NCI-H526 treated with DMSO at 0.1 percent for 48 hours (cell line): ENCODE results near the gene IL17B.

Experiments
- DNase-seq: peaks from one replicate; lab custom pipeline; 2025; lab: John Stamatoyannopoulos, UW

IL17B gene

DNA sequence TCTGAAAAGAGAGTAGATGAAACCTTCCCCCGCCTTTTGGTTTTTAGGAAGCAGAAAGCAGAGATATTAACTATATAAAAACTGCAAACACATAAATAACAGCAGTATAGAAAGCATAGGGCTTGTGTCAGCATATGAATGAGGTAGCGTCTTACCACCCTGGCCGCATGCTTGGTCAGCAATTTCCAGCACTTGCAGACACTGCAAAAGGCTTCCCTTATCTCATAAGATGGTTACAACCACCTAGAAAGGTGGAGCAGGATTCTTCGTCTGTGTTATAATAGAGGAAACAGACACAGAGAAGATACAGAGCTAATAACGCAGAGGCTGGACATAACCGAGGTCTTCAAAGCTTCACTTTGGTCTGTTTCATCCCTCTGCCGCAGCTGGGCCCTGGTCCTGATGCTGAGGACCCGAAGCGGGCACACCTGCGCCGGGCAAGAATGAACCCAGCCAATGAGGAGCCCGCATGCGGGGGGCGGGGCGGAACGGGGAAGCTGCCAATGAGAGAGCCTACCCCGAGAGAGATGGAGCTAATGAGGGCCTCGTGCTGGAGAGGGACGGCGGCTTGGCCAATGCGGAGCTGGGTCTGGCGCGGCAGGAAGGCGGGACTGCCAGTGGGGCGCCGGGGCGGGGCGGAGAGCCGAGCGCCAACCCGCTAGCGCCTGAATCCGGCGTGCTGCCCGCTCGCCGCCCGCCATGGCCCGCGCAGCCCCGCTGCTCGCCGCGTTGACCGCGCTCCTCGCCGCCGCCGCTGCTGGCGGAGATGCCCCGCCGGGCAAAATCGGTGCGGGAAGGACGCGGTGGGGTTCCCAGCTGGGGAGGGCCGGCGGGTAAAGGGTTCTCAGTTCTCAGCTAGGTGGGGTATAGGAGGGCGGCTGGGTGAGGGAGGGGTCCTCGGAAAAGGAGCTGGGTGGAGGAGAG lies 21.5 kb downstream of the IL17B start, which contains the start of gene PCYOX1L:
PCYOX1L (plus strand) TSS at position 677 of the 924 bp plus-strand sequence; CDS start at position 700, 23 bp downstream.
- DNase-seq, result peak; percentile 94

- no peak for DNase-seq
These were observed 22.7 kb downstream of the IL17B start for GRCh38 chr5:149356391-149356790.

- DNase-seq, result no peak
These were observed 23.4 kb downstream of the IL17B start for GRCh38 chr5:149355688-149356087.

DNA sequence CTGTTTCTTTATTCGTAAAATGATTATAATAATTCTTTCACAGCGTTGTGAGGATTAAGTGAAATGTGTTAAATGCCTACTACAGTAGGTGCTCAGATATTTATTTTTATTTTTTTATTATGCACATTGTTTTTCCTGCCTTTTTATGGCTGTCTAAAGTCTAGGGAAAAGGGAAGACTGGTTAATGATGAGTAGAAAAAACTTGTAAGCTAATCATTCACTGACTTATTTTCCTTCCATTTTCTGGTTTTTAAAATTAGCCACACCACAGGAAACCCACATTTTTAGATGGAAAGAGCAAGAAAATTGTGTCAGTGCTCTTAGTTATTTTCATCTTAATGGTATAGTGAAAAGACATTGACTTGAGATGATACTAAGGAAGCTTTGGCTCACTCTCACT lies 25.2 kb downstream of the IL17B start:
- no peak for DNase-seq

- no peak for DNase-seq
These were observed 26.9 kb downstream of the IL17B start for GRCh38 chr5:149352169-149352568.

DNA sequence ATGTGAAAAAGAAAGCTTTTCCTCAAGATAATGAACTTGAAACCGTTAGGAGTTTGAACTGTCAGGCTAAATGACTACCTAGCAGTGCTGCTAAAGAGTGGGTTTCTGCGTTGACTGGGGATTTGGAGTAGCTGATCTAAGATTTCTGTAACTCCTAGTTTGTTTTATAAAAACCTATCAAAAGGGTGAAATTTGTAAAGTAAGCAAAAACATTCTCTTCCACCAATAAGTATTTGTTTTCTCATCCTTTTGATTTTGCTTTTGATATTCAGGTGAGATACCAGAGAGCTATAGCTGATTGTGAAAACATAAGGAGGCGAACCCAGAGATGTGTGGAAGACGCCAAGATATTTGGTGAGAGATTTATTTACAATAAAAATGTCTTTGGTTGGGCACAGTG lies 29.7 kb downstream of the IL17B start:
- no peak for DNase-seq

- DNase-seq, result no peak
These were observed 30.6 kb downstream of the IL17B start for GRCh38 chr5:149348518-149348917.

DNA sequence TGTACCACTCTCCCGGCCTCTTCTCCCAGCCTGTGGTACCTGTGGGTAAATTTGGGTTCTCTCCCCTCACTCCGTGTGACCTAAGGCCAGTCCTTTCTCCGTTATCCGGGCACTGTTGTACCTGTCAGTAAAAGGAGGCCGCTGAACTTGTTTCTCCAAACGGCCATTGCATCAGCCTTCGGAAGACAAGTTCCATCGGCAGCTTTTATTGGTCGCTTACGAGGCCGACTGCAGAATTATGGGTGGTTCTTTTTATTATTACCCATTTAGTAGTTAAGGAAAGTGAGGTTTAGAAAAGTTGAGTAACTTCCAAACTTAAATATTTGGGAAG lies 33.2 kb downstream of the IL17B start:
- no peak for DNase-seq

DNA sequence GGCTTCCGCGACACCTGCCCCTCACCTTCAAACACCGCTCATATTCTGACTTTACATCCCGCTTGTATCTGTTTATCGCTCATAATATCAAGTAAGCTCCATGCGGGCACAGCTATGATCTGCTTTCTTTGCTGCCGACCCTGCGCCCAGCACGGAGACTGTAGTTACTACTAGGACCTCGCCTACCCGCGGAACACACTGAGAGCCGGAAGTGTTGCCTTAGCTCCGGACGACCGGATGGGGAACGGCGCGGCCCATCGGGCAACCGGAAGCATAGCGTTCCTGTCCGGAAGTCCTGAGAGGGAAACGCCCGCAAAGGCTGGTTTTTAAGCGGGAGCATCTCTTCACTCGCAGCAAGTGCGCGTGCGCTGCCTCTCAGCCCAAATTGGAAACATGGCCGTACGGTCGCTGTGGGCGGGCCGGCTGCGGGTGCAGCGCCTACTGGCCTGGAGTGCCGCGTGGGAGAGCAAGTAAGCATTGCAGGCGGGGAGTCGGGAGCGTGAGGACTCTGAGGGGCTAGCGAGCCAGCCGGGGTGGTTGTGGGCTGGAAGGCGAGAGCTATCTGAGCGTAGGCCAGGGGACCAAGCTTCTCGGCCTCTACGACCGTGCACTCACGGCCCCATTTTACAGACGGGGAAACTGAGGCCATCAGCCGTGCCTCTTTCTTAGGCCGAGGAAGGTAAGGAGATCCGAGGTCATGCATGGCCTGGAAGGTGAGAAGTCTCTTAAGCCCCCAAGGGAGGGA lies 33.8 kb downstream of the IL17B start, which contains the start of gene GRPEL2:
GRPEL2 (plus strand) TSS at position 353 of the 745 bp plus-strand sequence; CDS start at position 394, 41 bp downstream.
- peak; percentile 91 for DNase-seq

- DNase-seq, result no peak
These were observed 34.9 kb downstream of the IL17B start for GRCh38 chr5:149344151-149344550.

DNA sequence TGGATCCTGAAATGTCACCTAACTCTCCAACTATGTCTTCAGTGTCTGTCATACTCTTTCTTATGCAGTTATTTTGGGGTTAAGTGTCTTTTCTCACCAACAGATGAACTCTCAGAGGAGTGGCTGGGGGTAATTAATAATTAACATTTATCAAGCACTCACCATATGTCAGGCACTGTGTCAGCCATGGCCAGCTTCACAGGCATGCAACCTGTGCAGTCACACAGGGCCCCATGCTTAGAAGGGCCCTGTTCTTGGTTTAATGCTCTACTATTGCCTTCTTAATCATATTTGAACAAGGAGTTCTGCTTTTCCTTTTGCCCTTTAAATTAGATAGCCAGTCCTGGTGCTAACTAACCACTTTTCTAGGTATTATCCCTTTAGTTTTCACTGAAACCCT lies 37.2 kb downstream of the IL17B start:
- DNase-seq, result no peak

GRCh38 chr5:149340920-149341319 lies 38.2 kb downstream of the IL17B start:
- DNase-seq, result no peak

GRCh38 chr5:149338364-149338763 lies 40.7 kb downstream of the IL17B start:
- no peak for DNase-seq

- DNase-seq, result peak; percentile 42
These were observed 41.4 kb downstream of the IL17B start for GRCh38 chr5:149337736-149338135.

DNA sequence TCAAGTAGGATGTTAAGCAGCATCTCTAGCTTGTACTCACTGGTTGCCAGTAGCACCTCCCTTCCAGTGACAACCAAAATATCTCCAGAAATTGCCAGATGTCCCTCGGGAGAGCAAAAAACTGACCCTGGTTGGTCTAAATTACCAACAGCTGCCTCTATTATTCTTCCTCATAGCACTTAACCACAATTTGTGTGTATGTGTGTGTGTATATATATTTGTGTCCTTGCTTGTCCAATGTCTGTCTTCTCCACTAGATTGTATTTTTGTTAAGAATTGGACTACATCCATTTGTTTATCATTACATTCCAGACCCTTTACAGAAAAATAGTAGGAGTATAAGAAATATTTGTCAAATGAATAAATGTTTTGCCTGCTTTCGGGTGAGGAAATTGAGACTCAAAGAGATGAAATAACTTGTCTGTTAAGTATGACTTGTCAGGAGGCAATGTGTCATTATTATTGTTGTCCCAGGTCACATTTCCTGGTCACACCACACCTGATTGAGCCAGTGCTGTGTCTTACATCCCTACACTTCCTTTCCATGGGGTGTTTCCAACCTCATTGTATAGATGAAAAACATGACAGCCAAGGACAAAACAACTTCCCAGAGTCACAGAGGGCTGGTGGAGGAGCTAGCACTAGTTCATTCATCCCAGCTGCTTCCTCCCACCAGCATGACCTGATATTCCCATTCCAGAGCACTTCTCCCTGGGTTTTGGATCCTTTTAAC lies 45.2 kb downstream of the IL17B start:
- no peak for DNase-seq

GRCh38 chr5:149328177-149328576 lies 50.9 kb downstream of the IL17B start:
- DNase-seq, result no peak

DNA sequence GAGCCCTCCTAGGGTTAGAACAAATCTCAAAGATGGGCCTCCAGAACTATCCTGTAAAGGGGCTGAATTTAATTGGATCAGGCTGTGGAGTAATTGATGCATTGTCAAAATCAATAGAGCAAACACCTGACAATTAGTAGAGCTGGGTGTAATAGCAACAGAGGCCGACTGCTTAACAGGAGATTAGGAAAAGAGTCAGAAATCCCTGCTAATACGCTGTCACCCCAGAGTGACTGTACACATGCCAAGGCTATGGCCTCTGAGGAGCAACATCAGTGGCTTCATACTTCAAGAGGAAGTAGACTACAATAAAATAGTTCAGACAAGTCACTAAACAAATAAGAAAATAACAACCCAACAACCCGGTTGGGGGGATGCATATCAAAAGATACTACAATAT lies 52.5 kb downstream of the IL17B start:
- no peak for DNase-seq

GRCh38 chr5:149325894-149326293 lies 53.2 kb downstream of the IL17B start:
- DNase-seq, result no peak

DNA sequence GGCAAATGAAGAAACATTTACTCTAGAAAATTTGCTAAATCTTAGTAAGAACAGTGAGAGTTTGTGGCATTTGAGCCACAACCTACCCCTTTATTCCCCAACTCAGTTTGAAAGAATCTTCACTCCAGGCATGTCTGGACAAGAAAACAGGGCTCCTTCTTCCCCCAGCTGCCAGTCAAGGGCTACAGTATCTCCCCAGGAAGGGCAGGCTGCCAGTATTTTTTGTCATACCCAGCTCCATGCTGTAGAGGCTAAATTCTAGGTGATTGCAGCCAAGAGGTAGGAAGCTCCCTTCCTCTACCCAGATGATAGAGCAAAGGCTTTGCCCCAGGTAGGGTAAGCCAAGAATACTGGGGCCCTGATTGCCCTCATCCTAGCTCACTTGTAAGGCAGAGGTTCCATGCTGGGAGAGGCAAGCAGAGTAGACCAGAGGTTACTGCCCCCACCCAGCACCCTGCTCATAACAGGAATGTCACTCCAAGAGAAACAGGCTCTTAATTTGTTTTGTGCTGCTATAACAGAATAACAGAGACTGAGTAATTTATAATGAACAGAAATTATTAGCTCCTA lies 53.8 kb downstream of the IL17B start:
- no peak for DNase-seq

GRCh38 chr5:149324641-149325040 lies 54.5 kb downstream of the IL17B start:
- no peak for DNase-seq
